IMR-90 (cell line): ENCODE data around the gene RNF182. TPM values are rescaled to one million over a fixed set of nuclear protein-coding genes. Genes with fewer than 3 reads are reported as not detected.

Experiments used
- ATAC-seq: fragments of 200-7000 bp; cut with Tn5 transposase; 2 replicates; pipeline ENCODE4 v1.9.1; 2020; ENCODE audit warnings: low read depth, mild to moderate bottlenecking, moderate library complexity
- BruUV-seq: library from RNA; stranded (reverse); fragments of 400-500 nt; replicated peaks from 2 replicates; lab custom pipeline; 2021; lab: Mats Ljungman, UMichigan
- CTCF ChIA-PET: fragments of 300-600 bp; formaldehyde crosslinking; extraction: SDS; loops from one replicate; lab custom pipeline; 2021; ENCODE audit warnings: antibody characterized with exemption; lab: Yijun Ruan, JAX
- POLR2A ChIA-PET: fragments of 300-600 bp; sonication (Branson Sonifier 250); formaldehyde crosslinking; loops from one replicate; lab custom pipeline; 2022; ENCODE audit warnings: antibody characterized with exemption; ENCODE audit not compliant: unreplicated experiment; lab: Charles Lee
- DNase-seq: peaks from one replicate; pipeline ENCODE4 v3.0.0; 2013
- H2AFZ ChIP-seq: replicated peaks from 2 replicates; pipeline ENCODE3; 2013; ENCODE audit warnings: low read length, mild to moderate bottlenecking; ENCODE audit not compliant: poor library complexity
- H2AK5ac ChIP-seq: 2 replicates; pipeline ENCODE4 v1.6.1; 2013; ENCODE audit warnings: low read depth, low read length, inconsistent platforms
- H2AK9ac ChIP-seq: replicated peaks from 2 replicates; pipeline ENCODE3; 2013; ENCODE audit warnings: mild to moderate bottlenecking, low read depth, low read length, moderate library complexity; ENCODE audit not compliant: poor library complexity
- H2BK120ac ChIP-seq: 2 replicates; pipeline ENCODE4 v1.6.1; 2013; ENCODE audit warnings: low read depth, low read length, inconsistent platforms
- H2BK15ac ChIP-seq: 3 replicates; pipeline ENCODE4 v1.6.1; 2013; ENCODE audit warnings: low read depth, low read length, inconsistent platforms
- H2BK20ac ChIP-seq: 2 replicates; pipeline ENCODE4 v1.6.1; 2013; ENCODE audit warnings: low read depth, mild to moderate bottlenecking, inconsistent platforms, low read length, moderate library complexity
- H2BK5ac ChIP-seq: 2 replicates; pipeline ENCODE4 v1.6.1; 2013; ENCODE audit warnings: mild to moderate bottlenecking, low read depth, low read length, inconsistent platforms; ENCODE audit not compliant: poor library complexity, severe bottlenecking
- H3K14ac ChIP-seq: replicated peaks from 2 replicates; pipeline ENCODE4 v1.6.1; 2013; ENCODE audit warnings: low read depth, low read length, inconsistent platforms
- H3K18ac ChIP-seq: 2 replicates; pipeline ENCODE4 v1.6.1; 2013; ENCODE audit warnings: low read depth, low read length, control low read depth
- H3K23ac ChIP-seq: 2 replicates; pipeline ENCODE4 v1.6.1; 2013; ENCODE audit warnings: low read depth, low read length, inconsistent platforms
- H3K27ac ChIP-seq: 2 replicates; pipeline ENCODE4 v1.5.1; 2013; ENCODE audit warnings: mild to moderate bottlenecking, control low read depth, low read length; ENCODE audit not compliant: insufficient read depth
- H3K27me3 ChIP-seq: 2 replicates; pipeline ENCODE4 v1.6.1; 2013; ENCODE audit warnings: low read length; ENCODE audit not compliant: control insufficient read depth, insufficient read depth
- H3K36me3 ChIP-seq: 2 replicates; pipeline ENCODE4 v1.6.1; 2013; ENCODE audit warnings: low read length, mixed read lengths; ENCODE audit not compliant: control insufficient read depth, insufficient read depth
- H3K4ac ChIP-seq: 2 replicates; pipeline ENCODE4 v1.6.1; 2013; ENCODE audit warnings: low read depth, low read length, inconsistent platforms
- H3K4me1 ChIP-seq: 2 replicates; pipeline ENCODE4 v1.6.1; 2013; ENCODE audit warnings: low read length, mixed read lengths; ENCODE audit not compliant: control insufficient read depth, insufficient read depth
- H3K4me2 ChIP-seq: 2 replicates; pipeline ENCODE4 v1.6.1; 2013; ENCODE audit warnings: low read depth, mild to moderate bottlenecking, control low read depth, low read length, moderate library complexity
- H3K4me3 ChIP-seq: 2 replicates; pipeline ENCODE4 v1.5.1; 2013; ENCODE audit warnings: low read depth, mild to moderate bottlenecking, control low read depth, low read length, moderate library complexity; ENCODE audit not compliant: insufficient read depth
- H3K56ac ChIP-seq: 2 replicates; pipeline ENCODE4 v1.6.1; 2013; ENCODE audit warnings: low read length, inconsistent platforms; ENCODE audit not compliant: insufficient read depth; ENCODE audit errors: extremely low read depth
- H3K79me1 ChIP-seq, 2 experiments: 2 replicates each; pipeline ENCODE4 v1.6.1; 2013; ENCODE audit warnings: low read length in 2 of 2, inconsistent platforms in 1 of 2, low read depth in 1 of 2
- H3K9ac ChIP-seq: 2 replicates; pipeline ENCODE4 v1.6.1; 2013; ENCODE audit warnings: low read depth, low read length, control low read depth
- H3K9me1 ChIP-seq: 2 replicates; pipeline ENCODE4 v1.6.1; 2013; ENCODE audit warnings: low read length, inconsistent platforms; ENCODE audit not compliant: insufficient read depth
- H3K9me3 ChIP-seq: 2 replicates; pipeline ENCODE4 v1.6.1; 2013; ENCODE audit warnings: low read length; ENCODE audit not compliant: control insufficient read depth, insufficient read depth
- H4K20me1 ChIP-seq: 2 replicates; pipeline ENCODE4 v1.6.1; 2013; ENCODE audit warnings: low read length, inconsistent platforms; ENCODE audit not compliant: insufficient read depth
- H4K5ac ChIP-seq: 2 replicates; pipeline ENCODE4 v1.6.1; 2013; ENCODE audit warnings: mild to moderate bottlenecking, low read depth, low read length, control low read depth
- H4K8ac ChIP-seq, 2 experiments: 2 replicates each; pipeline ENCODE4 v1.6.1; 2013; ENCODE audit warnings: low read depth in 2 of 2, low read length in 2 of 2, control low read depth in 1 of 2, inconsistent platforms in 1 of 2
- H4K91ac ChIP-seq: 2 replicates; pipeline ENCODE4 v1.6.1; 2013; ENCODE audit warnings: low read depth, low read length, inconsistent platforms; ENCODE audit not compliant: insufficient read depth
- CEBPB ChIP-seq: IDR thresholded peaks from 2 replicates; pipeline ENCODE4 v1.6.1; 2012; ENCODE audit warnings: low read depth, low read length, improper control_type of control experiment
- FOS ChIP-seq: fragments of 150-350 bp; IDR thresholded peaks from 2 replicates; pipeline ENCODE4 v1.6.1; 2016; ENCODE audit warnings: low read depth, low read length
- WGBS, 2 experiments: methylation state at CpG; one replicate each; pipeline versions ENCODE4 v1.1.5 to v1.1.7; 2013; ENCODE audit warnings: missing lambda C conversion rate in 2 of 2; ENCODE audit not compliant: insufficient read length in 1 of 2; ENCODE audit errors: extremely low coverage in 2 of 2; 5-methylcytosine and 5-hydroxymethylcytosine counted together
- dilution Hi-C: fragments of 300-500 bp; cut with HindIII; formaldehyde crosslinking; loops from one replicate; pipeline ENCODE4 v1.14.3; 2018; ENCODE audit warnings: low sequenced_read_pairs; ENCODE audit not compliant: unreplicated experiment
- in situ Hi-C: fragments of 300-500 bp; cut with MboI; formaldehyde crosslinking; loops from 3 replicates; pipeline ENCODE4 v1.14.3; 2019; ENCODE audit warnings: low sequenced_read_pairs, inconsistent platforms, mixed read lengths
- intact Hi-C: fragments of 100-400 bp; cut with micrococcal nuclease; formaldehyde crosslinking; loops from 2 replicates; pipeline ENCODE4 v1.10.0; 2022
- polyA plus RNA-seq, 3 experiments: library from polyadenylated mRNA; depleted of rRNA; stranded (reverse); fragments of >200 nt; gene quantifications; 2 replicates each; pipeline ENCODE4 v1.2.3, GENCODE V29; 2012; ENCODE audit warnings: low replicate concordance in 1 of 3
- total RNA-seq: library from RNA; depleted of rRNA; stranded (reverse); fragments of >200 nt; gene quantifications from 2 replicates; pipeline ENCODE4 v1.2.3, GENCODE V29; 2012

RNF182 gene
- total and polyA plus RNA-seq, 2 of the 4 experiments (the other 2 are of a cell fraction) = 4.1 to 9.1 TPM

GRCh38 chr6:13988908-13989307 lies 64.2 kb downstream of the RNF182 start:
- Histone ChIP-seq H2BK20ac (no peak overlapping the region), H3K27ac (no peak overlapping the region), H4K20me1 (no peaks in the 10 kb centered on the region), H3K79me1 (no peaks in the 10 kb centered on the region), H3K14ac (no peak overlapping the region), H3K4ac (no peak overlapping the region), H4K8ac (no peak overlapping the region), H2BK5ac (no peak overlapping the region), H4K5ac (no peak overlapping the region), H2AK9ac (no peak overlapping the region), H2AK5ac (no peak overlapping the region), H3K36me3 (no peaks in the 10 kb centered on the region), H3K4me3 (no peak overlapping the region), H3K56ac (no peak overlapping the region), H3K23ac (no peak overlapping the region), H3K4me1 (peaks cover 2% of the 10 kb centered on the region; the same call in 1 of the 2 replicates), H3K9me3 (no peaks in the 10 kb centered on the region), H4K91ac (no peak overlapping the region; the same call in 1 of the 2 replicates), H2AFZ (no peak overlapping the region), H3K9ac (no peak overlapping the region), H3K18ac (no peak overlapping the region), H3K9me1 (peaks cover 6% of the 10 kb centered on the region; the same call in 1 of the 2 replicates), H2BK120ac (peak overlapping the region; percentile 21; the same call in 1 of the 2 replicates), H3K27me3 (no peaks in the 10 kb centered on the region), H3K4me2 (no peak overlapping the region), H2BK15ac (no peak overlapping the region)
- ATAC-seq = no peak
- DNase-seq = no peak
- CTCF ChIA-PET = interaction anchor here (0.7 to 1.5 kb wide), 3 partner anchors 10 to 597 kb away, joined by 3 to 5 read pairs (median 4); no protein-coding TSS in a partner anchor
- in situ Hi-C loops (no loop called here), intact Hi-C loops (loop anchor here (5.0 kb wide), 1 partner anchor 42 kb away; no protein-coding TSS in a partner anchor), dilution Hi-C loops (no loop called here)
- POLR2A ChIA-PET = no interaction called here
- TF ChIP-seq FOS (no peak), CEBPB (peak; percentile 45; the same call in 1 of the 2 replicates)
- no TSS peak for BruUV-seq
- WGBS, 2 experiments = no CpG with 5 or more reads among the region's 2 CpGs
